ENCODE measurements around the gene NSRP1. TPM values are rescaled to one million over a fixed set of nuclear protein-coding genes. Genes with fewer than 3 reads are reported as not detected.

NSRP1 gene
- total and polyA plus RNA-seq, 2 of the 13 experiments (the other 11 are each of a cell fraction or from before 2014, with no cell fraction given), result 7.0 to 14.3 TPM

DNA sequence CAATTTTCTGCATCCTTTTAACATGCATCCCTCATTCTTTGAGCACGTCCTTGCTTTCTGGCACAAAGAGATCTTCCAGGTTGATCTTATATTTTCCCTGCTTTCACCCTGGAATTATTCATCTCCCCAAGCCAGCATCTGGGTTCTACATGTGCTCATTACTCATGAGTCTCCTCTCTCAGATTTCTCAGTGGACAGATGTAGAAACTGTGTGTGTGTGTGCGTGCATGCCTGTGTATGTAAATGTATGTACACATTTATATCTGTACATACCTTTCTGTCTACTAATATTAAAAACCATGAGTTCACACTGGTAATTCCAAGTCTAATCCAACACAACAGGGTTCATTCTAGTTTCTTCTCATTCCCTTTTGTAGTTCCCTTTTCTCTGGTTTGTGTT, 41.9 kb upstream of the NSRP1 start:
- 19% methylated on average over 2 of the region's 2 CpGs for WGBS (ENCODE audit: low lambda C conversion rate)
- Histone ChIP-seq H3K4me1 (ENCODE audit: insufficient read depth, low read length) (no peaks in the 10 kb centered on the region), H3K9me3 (ENCODE audit: low read length) (no peaks in the 10 kb centered on the region), H3K27ac (ENCODE audit: extremely low read length, insufficient read depth, low read length) (no peak overlapping the region), H4K20me1 (ENCODE audit: insufficient read depth, low read length) (no peaks in the 10 kb centered on the region), H3K9ac (ENCODE audit: insufficient read depth, low read depth, low read length) (no peak overlapping the region), H3K4me2 (ENCODE audit: low read depth, low read length) (no peak overlapping the region), H3K27me3 (ENCODE audit: control insufficient read depth in 1 of 2, insufficient read depth in 2 of 2, low read length in 2 of 2) (peaks cover 0 to 11% of the 10 kb centered on the region in 2 experiments; a peak in 3 of 5 replicates), H3K4me3 (replicated peaks in 1 of 3; ENCODE audit: insufficient read depth in 1 of 3, low read depth in 2 of 3, low read length in 3 of 3) (no peak overlapping the region), H3K36me3 (replicated peaks in 1 of 2; ENCODE audit: control insufficient read depth in 1 of 2, insufficient read depth in 2 of 2, low read length in 2 of 2) (no peaks in the 10 kb centered on the region), H2AFZ (ENCODE audit: low read length) (no peak overlapping the region), H3K79me2 (ENCODE audit: insufficient read depth, low read length) (no peaks in the 10 kb centered on the region)
- ATAC-seq (no peak), FAIRE-seq (no peak), DNase-seq (ENCODE audit: low spot score) (no peak)
- intact Hi-C loops (cut with micrococcal nuclease; ENCODE audit: unreplicated experiment) (no loop called here), in situ Hi-C loops (cut with HindIII; ENCODE audit: extremely low pct_ligation_motif_present, low pct_unique_long_range_greater_than_20kb) (no loop called here)
- BruUV-seq (replicated peaks), result no TSS peak
- TF ChIP-seq SKI (IDR thresholded peaks at IDR 0.05; ENCODE audit: partially characterized antibody), result no peak
- TF ChIP-seq SNAPC2 (CRISPR knock-in tag; IDR thresholded peaks at IDR 0.05), result no peak
- no peak for TF ChIP-seq ZNF672 (CRISPR knock-in tag; IDR thresholded peaks at IDR 0.05)
- no peak for TF ChIP-seq ZNF292 (CRISPR knock-in tag; IDR thresholded peaks at IDR 0.05; ENCODE audit: borderline replicate concordance, low read depth)
- no peak for TF ChIP-seq KAT2B (IDR thresholded peaks at IDR 0.05; ENCODE audit: borderline replicate concordance, low read depth, low read length)
- TF ChIP-seq SRSF9 (IDR thresholded peaks at IDR 0.05; ENCODE audit: borderline replicate concordance, insufficient read depth, low read depth, low read length, poor library complexity, severe bottlenecking), result no peak
- ChIA-PET POLR2A (no interaction called here), CTCF (ENCODE audit: low intra/inter-chr PET ratio, low total read pairs) (no interaction called here)

DNA sequence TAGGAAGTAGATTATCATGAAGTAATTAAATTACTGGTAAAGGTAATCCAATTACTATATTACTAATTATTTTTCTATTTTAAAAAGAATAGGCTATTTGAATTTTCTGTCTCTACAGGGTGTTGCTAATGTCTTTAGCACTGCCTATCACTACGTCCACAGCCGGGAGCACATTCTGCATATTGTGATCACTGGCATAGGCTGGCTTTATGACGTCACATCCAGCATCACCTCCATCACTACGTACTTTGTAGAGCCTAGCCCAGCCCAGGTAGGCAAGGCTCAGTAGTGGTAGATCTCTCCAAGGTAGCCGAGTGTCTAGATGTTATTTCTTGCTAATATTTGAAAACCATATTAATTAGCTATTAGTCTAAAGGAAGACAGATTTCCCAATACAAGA, 33.8 kb upstream of the NSRP1 start:
- TF ChIP-seq IRX3 (CRISPR knock-in tag; IDR thresholded peaks at IDR 0.05; ENCODE audit: borderline replicate concordance, low read depth) (no peak), CREB1 (IDR thresholded peaks at IDR 0.05) (peak; percentile 96), CREB1 (CRISPR knock-in tag; IDR thresholded peaks at IDR 0.05) (no peak), ATF7 (IDR thresholded peaks at IDR 0.05) (peak; percentile 86), ATF7 (CRISPR knock-in tag; IDR thresholded peaks at IDR 0.05) (no peak)
- POLR2A ChIA-PET, result no interaction called here

More for the DNA sequence above, 33.8 kb upstream of the NSRP1 start:
- Histone ChIP-seq H3K36me3 (replicated peaks in 1 of 2; ENCODE audit: control insufficient read depth in 1 of 2, insufficient read depth in 2 of 2, low read length in 2 of 2) (no peaks in the 10 kb centered on the region), H3K79me2 (ENCODE audit: insufficient read depth, low read length) (no peaks in the 10 kb centered on the region), H3K9ac (ENCODE audit: insufficient read depth, low read depth, low read length) (no peak overlapping the region), H3K27me3 (ENCODE audit: control insufficient read depth in 1 of 2, insufficient read depth in 2 of 2, low read length in 2 of 2) (peaks cover 1 to 22% of the 10 kb centered on the region in 2 experiments; a peak in 2 of 5 replicates), H3K27ac (ENCODE audit: extremely low read length, insufficient read depth, low read length) (no peak overlapping the region), H3K4me3 (replicated peaks in 1 of 3; ENCODE audit: insufficient read depth in 1 of 3, low read depth in 2 of 3, low read length in 3 of 3) (no peak overlapping the region), H4K20me1 (ENCODE audit: insufficient read depth, low read length) (no peaks in the 10 kb centered on the region), H3K4me2 (ENCODE audit: low read depth, low read length) (no peak overlapping the region), H3K4me1 (ENCODE audit: insufficient read depth, low read length) (no peaks in the 10 kb centered on the region), H3K9me3 (ENCODE audit: low read length) (no peaks in the 10 kb centered on the region), H2AFZ (ENCODE audit: low read length) (no peak overlapping the region)
- in situ Hi-C loops (cut with HindIII; ENCODE audit: extremely low pct_ligation_motif_present, low pct_unique_long_range_greater_than_20kb) (no loop called here), intact Hi-C loops (cut with micrococcal nuclease; ENCODE audit: unreplicated experiment) (no loop called here)
- WGBS (ENCODE audit: low lambda C conversion rate), result 12% methylated on average over 5 of the region's 5 CpGs
- BruUV-seq (replicated peaks), result no TSS peak
- CTCF ChIA-PET (ENCODE audit: low intra/inter-chr PET ratio, low total read pairs), result no interaction called here
- no peak for FAIRE-seq
- DNase-seq (ENCODE audit: low spot score), result no peak
- ATAC-seq, result no peak

Data from HepG2 (cell line).